MCF 10A (cell line): Measurements from ENCODE around the gene CDHR4. TPM values are rescaled to one million over a fixed set of nuclear protein-coding genes. Genes with fewer than 3 reads are reported as not detected.

Experiments used
- BruUV-seq: library from RNA; stranded (reverse); fragments of 400-500 nt; replicated peaks from 2 replicates; lab custom pipeline; 2021; lab: Mats Ljungman, UMichigan
- CTCF ChIA-PET: fragments of 300-600 bp; sonication (Branson Sonifier 250); formaldehyde crosslinking; extraction: SDS; loops from one replicate; lab custom pipeline; 2021; ENCODE audit warnings: antibody characterized with exemption, inconsistent platforms; lab: Yijun Ruan, JAX
- POLR2A ChIA-PET: fragments of 300-600, 350-650 bp; sonication (Branson Sonifier 250); formaldehyde crosslinking; extraction: SDS; loops from one replicate; lab custom pipeline; 2020; ENCODE audit warnings: antibody characterized with exemption, inconsistent platforms; lab: Yijun Ruan, JAX
- DNase-seq: peaks from one replicate; pipeline ENCODE4 v3.0.0-alpha.2; 2018; ENCODE audit not compliant: unreplicated experiment
- H3K27ac Mint-ChIP-seq: one replicate; pipeline ENCODE4 v1.8.0; 2022; ENCODE audit warnings: mild to moderate bottlenecking, low read depth, mixed read lengths; ENCODE audit not compliant: unreplicated experiment
- H3K27me3 Mint-ChIP-seq: one replicate; pipeline ENCODE4 v1.8.0; 2022; ENCODE audit warnings: mixed read lengths; ENCODE audit not compliant: insufficient read depth, unreplicated experiment
- H3K36me3 Mint-ChIP-seq: one replicate; pipeline ENCODE4 v1.8.0; 2022; ENCODE audit warnings: mild to moderate bottlenecking, moderate library complexity, mixed read lengths; ENCODE audit not compliant: insufficient read depth, unreplicated experiment
- H3K4me1 Mint-ChIP-seq: one replicate; pipeline ENCODE4 v1.8.0; 2022; ENCODE audit warnings: mixed read lengths; ENCODE audit not compliant: insufficient read depth, unreplicated experiment
- H3K4me3 Mint-ChIP-seq: one replicate; pipeline ENCODE4 v1.8.0; 2022; ENCODE audit warnings: mild to moderate bottlenecking, moderate library complexity, mixed read lengths; ENCODE audit not compliant: unreplicated experiment
- H3K9me3 Mint-ChIP-seq: one replicate; pipeline ENCODE4 v1.8.0; 2022; ENCODE audit warnings: mixed read lengths; ENCODE audit not compliant: unreplicated experiment
- intact Hi-C: fragments of 100-400 bp; cut with micrococcal nuclease; formaldehyde crosslinking; loops from 2 replicates; pipeline ENCODE4 v1.14.1; 2022
- total RNA-seq: library from RNA; stranded (reverse); gene quantifications from 2 replicates; pipeline ENCODE4 v1.2.3, GENCODE V29; 2022
- TF ChIP-seq, protein P1 (sequence below): fragments of 200-600 bp; IDR thresholded peaks from one replicate; pipeline ENCODE4 v1.8.0; 2022; ENCODE audit warnings: antibody characterized with exemption, mild to moderate bottlenecking; ENCODE audit not compliant: unreplicated experiment

Gene CDHR4
- total RNA-seq, 1 experiment from 2014 or later, result 1.1 TPM

DNA sequence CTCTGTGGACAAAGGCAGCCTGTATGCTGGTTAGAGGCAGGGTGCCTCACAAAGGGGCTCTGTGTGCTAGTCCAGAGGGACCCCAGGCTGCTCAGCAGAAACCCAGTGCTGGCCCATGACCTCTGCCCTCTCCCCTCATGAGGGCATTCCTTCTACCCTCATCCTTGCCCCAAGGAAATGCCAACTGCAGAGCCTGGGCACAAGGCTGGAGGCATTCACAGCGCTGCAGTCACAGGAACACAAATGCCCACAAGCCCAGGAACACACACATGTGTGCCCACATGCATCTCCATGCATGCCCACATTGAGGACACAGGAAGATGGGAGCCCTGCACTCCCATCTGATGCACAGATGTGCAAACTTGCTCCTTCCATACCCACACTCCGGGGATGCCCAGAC lies 7.2 kb upstream of the CDHR4 start:
- DNase-seq, result no peak
- H3K4me1 Mint-ChIP-seq, result peaks cover 12% of the 10 kb centered on the region
- no peaks in the 10 kb centered on the region for H3K36me3 Mint-ChIP-seq
- BruUV-seq, result no TSS peak
- intact Hi-C loops, result no loop called here
- H3K4me3 Mint-ChIP-seq, result no peak overlapping the region
- POLR2A ChIA-PET, result no interaction called here
- H3K27me3 Mint-ChIP-seq, result peaks cover 10% of the 10 kb centered on the region
- no peaks in the 10 kb centered on the region for H3K9me3 Mint-ChIP-seq
- CTCF ChIA-PET, result interaction anchor here (0.6 to 12.4 kb wide), 3 partner anchors 13 to 58 kb away, joined by 3 to 201 read pairs (median 7); no protein-coding TSS in a partner anchor
- H3K27ac Mint-ChIP-seq, result no peak overlapping the region
- TF ChIP-seq, protein P1, sequence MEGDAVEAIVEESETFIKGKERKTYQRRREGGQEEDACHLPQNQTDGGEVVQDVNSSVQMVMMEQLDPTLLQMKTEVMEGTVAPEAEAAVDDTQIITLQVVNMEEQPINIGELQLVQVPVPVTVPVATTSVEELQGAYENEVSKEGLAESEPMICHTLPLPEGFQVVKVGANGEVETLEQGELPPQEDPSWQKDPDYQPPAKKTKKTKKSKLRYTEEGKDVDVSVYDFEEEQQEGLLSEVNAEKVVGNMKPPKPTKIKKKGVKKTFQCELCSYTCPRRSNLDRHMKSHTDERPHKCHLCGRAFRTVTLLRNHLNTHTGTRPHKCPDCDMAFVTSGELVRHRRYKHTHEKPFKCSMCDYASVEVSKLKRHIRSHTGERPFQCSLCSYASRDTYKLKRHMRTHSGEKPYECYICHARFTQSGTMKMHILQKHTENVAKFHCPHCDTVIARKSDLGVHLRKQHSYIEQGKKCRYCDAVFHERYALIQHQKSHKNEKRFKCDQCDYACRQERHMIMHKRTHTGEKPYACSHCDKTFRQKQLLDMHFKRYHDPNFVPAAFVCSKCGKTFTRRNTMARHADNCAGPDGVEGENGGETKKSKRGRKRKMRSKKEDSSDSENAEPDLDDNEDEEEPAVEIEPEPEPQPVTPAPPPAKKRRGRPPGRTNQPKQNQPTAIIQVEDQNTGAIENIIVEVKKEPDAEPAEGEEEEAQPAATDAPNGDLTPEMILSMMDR, result no peak

DNA sequence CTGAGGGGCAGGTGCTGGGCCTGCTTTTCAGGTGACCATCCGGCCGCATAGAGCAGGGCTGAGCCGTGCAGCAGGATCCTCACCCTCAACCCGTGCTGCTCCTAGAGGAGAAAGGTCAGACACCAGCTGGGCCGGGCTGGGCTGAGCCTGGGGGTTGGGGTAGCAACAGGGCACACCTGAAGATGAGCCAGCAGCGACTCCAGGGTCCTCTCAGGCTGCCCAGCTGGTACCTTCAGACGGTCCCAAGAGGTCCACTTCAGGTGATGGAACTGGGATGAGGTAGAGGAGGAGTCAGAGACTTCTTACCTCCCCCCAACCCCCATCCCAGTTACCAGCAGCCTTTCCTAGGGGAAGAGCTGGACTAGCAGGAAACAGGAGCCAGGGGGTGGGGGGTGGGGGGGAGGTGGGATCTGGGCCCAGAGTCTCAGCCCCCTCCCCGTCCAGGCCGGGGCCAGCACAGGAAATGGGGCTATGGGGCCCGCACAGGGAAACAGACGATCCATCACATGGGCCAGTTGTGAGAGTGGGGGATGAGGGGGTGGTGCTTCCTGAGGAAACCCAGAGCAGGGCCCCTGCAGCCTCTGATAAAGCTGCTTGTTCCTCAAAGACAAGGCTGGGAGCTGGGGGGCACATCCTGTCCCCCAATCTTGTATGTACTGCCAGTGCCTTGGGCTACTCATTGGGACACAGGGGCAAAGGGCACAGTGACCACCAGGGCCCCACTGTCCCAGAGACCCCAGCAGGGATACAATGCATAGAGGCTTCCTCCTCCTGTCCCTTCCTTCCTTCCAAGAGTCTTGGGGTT lies 6.4 kb upstream of the CDHR4 start:
- H3K4me1 Mint-ChIP-seq, result peaks cover 12% of the 10 kb centered on the region
- CTCF ChIA-PET, result interaction anchor here (0.5 to 12.4 kb wide), 6 partner anchors 14 to 102 kb away, joined by 3 to 201 read pairs (median 5); partner anchors contain the start of gene MST1R
- no peak for DNase-seq
- H3K4me3 Mint-ChIP-seq, result no peak overlapping the region
- H3K27me3 Mint-ChIP-seq, result peaks cover 10% of the 10 kb centered on the region
- H3K9me3 Mint-ChIP-seq, result no peaks in the 10 kb centered on the region
- POLR2A ChIA-PET, result interaction anchor here (0.8 kb wide), 1 partner anchor 33 kb away, joined by 3 read pairs; no protein-coding TSS in a partner anchor
- TF ChIP-seq, protein P1, result no peak
- H3K36me3 Mint-ChIP-seq, result no peaks in the 10 kb centered on the region
- H3K27ac Mint-ChIP-seq, result no peak overlapping the region
- BruUV-seq, result no TSS peak
- intact Hi-C loops, result no loop called here

DNA sequence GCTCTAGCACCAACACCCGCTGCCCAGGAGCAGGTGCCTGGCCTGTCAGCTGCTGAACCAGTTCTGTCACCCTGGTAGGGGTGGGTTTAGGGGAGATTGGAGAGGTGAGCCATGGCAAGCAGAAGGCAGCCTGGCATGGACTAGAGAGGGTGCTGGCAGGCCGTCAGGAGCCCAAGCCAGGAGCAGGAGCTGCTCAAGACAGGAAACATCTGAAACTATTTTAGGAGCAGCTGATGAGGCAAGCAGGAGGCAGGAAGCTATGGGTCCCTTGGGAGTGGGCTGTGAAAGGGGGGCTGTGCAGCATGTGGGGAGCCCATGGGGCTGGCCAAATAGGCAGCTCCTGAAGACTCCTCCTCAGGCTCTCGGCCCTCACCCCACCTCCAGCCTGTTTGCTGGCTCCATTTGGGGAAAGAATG lies 5.7 kb upstream of the CDHR4 start:
- no TSS peak for BruUV-seq
- no peak overlapping the region for H3K27ac Mint-ChIP-seq
- H3K4me1 Mint-ChIP-seq, result peaks cover 12% of the 10 kb centered on the region
- H3K36me3 Mint-ChIP-seq, result no peaks in the 10 kb centered on the region
- TF ChIP-seq, protein P1, result no peak
- ChIA-PET POLR2A (interaction anchor here (0.8 kb wide), 2 partner anchors 15 to 34 kb away, joined by 3 to 4 read pairs; no protein-coding TSS in a partner anchor), CTCF (interaction anchor here (0.6 to 12.4 kb wide), 6 partner anchors 19 to 100 kb away, joined by 3 to 201 read pairs (median 4); partner anchors contain the start of genes IP6K1 and MST1R)
- peaks cover 10% of the 10 kb centered on the region for H3K27me3 Mint-ChIP-seq
- no peak overlapping the region for H3K4me3 Mint-ChIP-seq
- DNase-seq, result no peak
- intact Hi-C loops, result no loop called here
- H3K9me3 Mint-ChIP-seq, result no peaks in the 10 kb centered on the region
